ENCODE results near the gene SMARCA4.

- TF ChIP-seq TCF7L2 (IDR thresholded peaks at IDR 0.05; ENCODE audit: borderline replicate concordance, low read depth, low read length) (no peak), ZNF274 (IDR thresholded peaks at IDR 0.05; ENCODE audit: low read length) (no peak), ZNF274 (tag by site-specific recombination; IDR thresholded peaks at IDR 0.05; ENCODE audit: borderline replicate concordance) (no peak), ZNF140 (tag by site-specific recombination; IDR thresholded peaks at IDR 0.05) (no peak)
Measured at GRCh38 chr19:10915130-10916091, 45.4 kb upstream of the SMARCA4 start.

All from HEK293 (cell line).